A673 (cell line): ENCODE data around the gene PMEPA1.

Experiments used
- CTCF ChIP-seq: fragments of 300-800, 200-600 bp; sonication (generic); conservative IDR thresholded peaks from 2 replicates; pipeline ENCODE4 v1.5.1; 2017; ENCODE audit warnings: low read depth, mild to moderate bottlenecking, antibody characterized with exemption, low read length, moderate library complexity, mixed read lengths
- EZH2 ChIP-seq: fragments of 200-600 bp; sonication (generic); IDR thresholded peaks from 2 replicates; pipeline ENCODE4 v1.6.1; 2017; ENCODE audit warnings: borderline replicate concordance, low read depth, mild to moderate bottlenecking, mixed read lengths, antibody characterized with exemption, low read length; ENCODE audit not compliant: poor library complexity, severe bottlenecking

GRCh38 chr20:57622579-57623381, 87.0 kb downstream of the PMEPA1 start:
- TF ChIP-seq EZH2 (no peak), CTCF (peak; percentile 68)
